Smooth muscle cell (in vitro differentiated cells): ENCODE results near the gene CERK. TPM values are rescaled to one million over a fixed set of nuclear protein-coding genes. Genes with fewer than 3 reads are reported as not detected.

Experiments
- DNase-seq: peaks from one replicate; lab custom pipeline; 2025; ENCODE audit not compliant: unreplicated experiment; lab: John Stamatoyannopoulos, UW
- H2AFZ ChIP-seq: fragments of 200-600 bp; sonication (generic); 2 replicates; pipeline ENCODE4 v1.6.0; 2016; ENCODE audit warnings: antibody characterized with exemption, low read depth, mild to moderate bottlenecking
- H3F3A ChIP-seq: fragments of 200-600 bp; sonication (generic); 2 replicates; pipeline ENCODE4 v1.6.0; 2017; ENCODE audit warnings: antibody characterized with exemption, low read depth
- H3K27ac ChIP-seq: fragments of 200-600 bp; sonication (generic); 2 replicates; pipeline ENCODE4 v1.5.1; 2016; ENCODE audit warnings: low read depth, mild to moderate bottlenecking
- H3K27me3 ChIP-seq: fragments of 200-600 bp; sonication (generic); 2 replicates; pipeline ENCODE4 v1.6.1; 2016; ENCODE audit warnings: low read depth, mild to moderate bottlenecking
- H3K36me3 ChIP-seq: fragments of 200-600 bp; sonication (generic); 2 replicates; pipeline ENCODE4 v1.5.1; 2016; ENCODE audit warnings: low read depth
- H3K4me1 ChIP-seq: fragments of 200-600 bp; sonication (generic); 2 replicates; pipeline ENCODE4 v1.5.1; 2016; ENCODE audit warnings: low read depth
- H3K4me2 ChIP-seq: fragments of 200-600 bp; sonication (generic); 2 replicates; pipeline ENCODE4 v1.6.0; 2016; ENCODE audit warnings: mild to moderate bottlenecking
- H3K4me3 ChIP-seq: fragments of 200-600 bp; sonication (generic); 2 replicates; pipeline ENCODE4 v1.5.1; 2016; ENCODE audit warnings: mild to moderate bottlenecking
- H3K79me2 ChIP-seq: fragments of 200-600 bp; sonication (generic); 2 replicates; pipeline ENCODE4 v1.6.0; 2016; ENCODE audit warnings: low read depth, mild to moderate bottlenecking
- H3K9ac ChIP-seq: fragments of 200-600 bp; sonication (generic); 2 replicates; pipeline ENCODE4 v1.6.0; 2016; ENCODE audit warnings: low read depth
- H3K9me3 ChIP-seq: fragments of 200-600 bp; sonication (generic); replicated peaks from 2 replicates; pipeline ENCODE4 v1.5.1; 2016; ENCODE audit warnings: low read depth
- H4K20me1 ChIP-seq: fragments of 200-600 bp; sonication (generic); 2 replicates; pipeline ENCODE4 v1.6.0; 2016; ENCODE audit warnings: low read depth
- WGBS: methylation state at CpG from one replicate; pipeline ENCODE4 v1.1.7; 2016; ENCODE audit warnings: low lambda C conversion rate; 5-methylcytosine and 5-hydroxymethylcytosine counted together
- polyA plus RNA-seq: library from polyadenylated mRNA; unstranded; fragments of >200 nt; fragmentation: Nextera tagmentation; extraction: Ambion mirVana; gene quantifications from 2 replicates; pipeline ENCODE4 v1.2.1, GENCODE V29; 2016
- total RNA-seq: library from RNA; depleted of rRNA; stranded (reverse); fragments of >200 nt; gene quantifications from 2 replicates; pipeline ENCODE4 v1.2.3, GENCODE V29; 2014
- TF ChIP-seq, protein P1 (sequence below): fragments of 200-600 bp; sonication (generic); IDR thresholded peaks from 2 replicates; pipeline ENCODE4 v1.5.1; 2017; ENCODE audit warnings: borderline replicate concordance, mild to moderate bottlenecking, antibody characterized with exemption; ENCODE audit not compliant: insufficient read depth, poor library complexity, severe bottlenecking

Gene CERK
- total and polyA plus RNA-seq, 2 experiments from 2014 or later: 25.4 to 25.6 TPM

DNA sequence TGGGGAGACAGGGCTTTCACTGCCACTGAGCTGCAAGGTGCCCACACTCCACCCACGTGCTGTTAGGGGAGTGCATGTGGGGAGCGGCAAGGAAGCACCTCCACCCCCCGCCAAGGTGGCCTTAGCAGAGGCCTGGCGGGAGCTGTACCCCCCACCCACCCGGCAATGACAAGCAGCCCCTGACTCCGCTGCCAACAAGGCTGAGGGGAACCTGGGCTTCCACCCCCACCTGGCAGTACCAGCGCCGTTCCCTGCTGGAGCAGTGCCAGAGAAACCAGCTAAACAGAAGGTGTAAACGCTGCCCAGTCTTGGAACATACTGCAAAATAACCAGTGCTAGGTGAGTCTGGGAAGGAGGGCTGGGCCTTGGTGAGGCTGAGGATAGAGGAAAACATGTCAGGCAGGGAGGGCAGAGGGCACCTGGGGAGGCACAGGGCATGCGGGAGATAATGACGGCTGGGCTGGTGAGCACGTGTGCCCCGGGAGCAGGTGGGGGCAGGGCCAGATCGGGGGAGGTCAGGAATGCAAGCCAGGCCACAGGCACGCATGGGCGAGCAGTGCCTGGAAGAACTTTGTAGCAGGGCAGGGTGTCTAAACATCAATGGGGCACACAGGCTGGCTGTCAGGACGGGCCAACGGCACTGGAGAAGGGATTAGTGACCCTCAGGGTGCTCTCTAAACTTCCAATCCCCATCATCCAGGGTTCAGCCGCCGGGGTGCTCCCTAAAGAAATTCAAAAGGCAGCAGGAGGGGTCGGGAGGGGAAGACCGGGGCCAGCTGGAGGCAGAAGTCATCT, 6.6 kb downstream of the CERK start:
- Histone ChIP-seq H3K4me3 (no peak overlapping the region), H3K4me1 (peaks cover 11% of the 10 kb centered on the region), H3K9me3 (no peaks in the 10 kb centered on the region), H3K36me3 (no peaks in the 10 kb centered on the region), H2AFZ (no peak overlapping the region), H3K9ac (no peak overlapping the region), H3K4me2 (no peak overlapping the region), H4K20me1 (peaks cover 98% of the 10 kb centered on the region), H3K79me2 (peaks cover 88% of the 10 kb centered on the region), H3F3A (no peaks in the 10 kb centered on the region), H3K27ac (no peak overlapping the region), H3K27me3 (no peaks in the 10 kb centered on the region)
- TF ChIP-seq, protein P1, sequence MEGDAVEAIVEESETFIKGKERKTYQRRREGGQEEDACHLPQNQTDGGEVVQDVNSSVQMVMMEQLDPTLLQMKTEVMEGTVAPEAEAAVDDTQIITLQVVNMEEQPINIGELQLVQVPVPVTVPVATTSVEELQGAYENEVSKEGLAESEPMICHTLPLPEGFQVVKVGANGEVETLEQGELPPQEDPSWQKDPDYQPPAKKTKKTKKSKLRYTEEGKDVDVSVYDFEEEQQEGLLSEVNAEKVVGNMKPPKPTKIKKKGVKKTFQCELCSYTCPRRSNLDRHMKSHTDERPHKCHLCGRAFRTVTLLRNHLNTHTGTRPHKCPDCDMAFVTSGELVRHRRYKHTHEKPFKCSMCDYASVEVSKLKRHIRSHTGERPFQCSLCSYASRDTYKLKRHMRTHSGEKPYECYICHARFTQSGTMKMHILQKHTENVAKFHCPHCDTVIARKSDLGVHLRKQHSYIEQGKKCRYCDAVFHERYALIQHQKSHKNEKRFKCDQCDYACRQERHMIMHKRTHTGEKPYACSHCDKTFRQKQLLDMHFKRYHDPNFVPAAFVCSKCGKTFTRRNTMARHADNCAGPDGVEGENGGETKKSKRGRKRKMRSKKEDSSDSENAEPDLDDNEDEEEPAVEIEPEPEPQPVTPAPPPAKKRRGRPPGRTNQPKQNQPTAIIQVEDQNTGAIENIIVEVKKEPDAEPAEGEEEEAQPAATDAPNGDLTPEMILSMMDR: no peak
- no peak for DNase-seq
- WGBS: 70% methylated on average over 20 of the region's 22 CpGs

DNA sequence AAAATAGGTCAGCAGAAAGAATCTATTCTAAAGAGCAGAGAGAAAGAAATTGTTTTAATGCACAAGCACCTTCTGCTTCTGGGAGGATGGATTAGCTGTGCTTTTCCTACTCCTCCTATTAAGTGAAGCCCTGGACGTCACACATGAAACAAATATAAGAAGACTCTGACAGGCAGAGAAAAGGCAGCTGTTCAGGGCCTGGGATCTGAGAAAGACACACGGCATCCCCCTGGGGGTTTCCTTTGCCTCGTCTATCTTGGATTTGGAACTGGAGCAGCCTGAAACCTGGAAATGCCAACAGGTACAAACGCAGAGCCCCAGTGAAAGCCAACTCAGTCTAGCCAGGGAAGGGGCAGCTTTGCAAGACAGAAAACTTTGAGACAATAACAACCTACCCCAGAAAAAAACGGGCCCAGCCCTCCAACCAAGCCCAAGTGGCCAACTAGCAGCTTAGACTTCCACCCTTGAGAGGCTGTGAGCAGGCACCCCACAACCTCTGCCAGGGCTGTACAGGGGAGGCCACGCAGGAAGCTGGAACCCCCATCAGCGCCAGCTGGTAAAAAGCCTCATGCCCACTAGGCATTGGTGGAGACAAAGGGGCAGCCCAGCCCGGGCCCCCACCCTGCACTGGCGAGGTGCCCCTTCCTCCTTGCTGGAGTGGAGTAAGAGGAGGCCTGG, 7.3 kb downstream of the CERK start:
- peaks cover 5% of the 10 kb centered on the region for H3K4me1 ChIP-seq
- no peak overlapping the region for H3K27ac ChIP-seq
- H3K4me3 ChIP-seq: no peak overlapping the region
- no peaks in the 10 kb centered on the region for H3K27me3 ChIP-seq
- no peak for DNase-seq
- no peaks in the 10 kb centered on the region for H3F3A ChIP-seq
- H3K36me3 ChIP-seq: no peaks in the 10 kb centered on the region
- no peak overlapping the region for H3K9ac ChIP-seq
- peaks cover 87% of the 10 kb centered on the region for H3K79me2 ChIP-seq
- H3K9me3 ChIP-seq: no peaks in the 10 kb centered on the region
- H3K4me2 ChIP-seq: no peak overlapping the region
- no peak overlapping the region for H2AFZ ChIP-seq
- 83% methylated on average over 9 of the region's 9 CpGs for WGBS
- peaks cover 98% of the 10 kb centered on the region for H4K20me1 ChIP-seq
- TF ChIP-seq, protein P1: no peak

DNA sequence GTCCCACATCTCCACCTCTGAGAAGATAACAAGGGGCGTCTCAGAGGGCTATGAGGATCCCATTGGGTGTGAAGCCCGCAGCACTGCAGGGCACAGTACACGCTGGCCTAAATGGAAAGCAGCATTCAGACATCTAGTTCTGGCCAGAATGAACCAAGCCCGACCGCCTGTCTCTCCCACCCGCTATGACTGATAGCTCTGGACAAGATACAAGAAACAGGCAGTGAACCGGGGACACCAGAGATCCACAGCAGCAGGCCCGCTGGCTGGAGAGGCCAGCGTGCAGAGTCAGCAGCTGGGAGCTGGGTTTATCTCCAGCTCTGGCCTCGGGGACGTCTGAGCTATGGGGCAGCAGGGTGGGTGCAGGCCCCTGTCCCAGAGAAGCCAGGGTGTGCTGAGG, 9.6 kb downstream of the CERK start:
- DNase-seq: no peak

More for the DNA sequence above, 9.6 kb downstream of the CERK start:
- Histone ChIP-seq H3K79me2 (peaks cover 84% of the 10 kb centered on the region), H3K4me2 (no peak overlapping the region), H4K20me1 (peaks cover 98% of the 10 kb centered on the region), H2AFZ (no peak overlapping the region), H3K9me3 (no peaks in the 10 kb centered on the region), H3K27me3 (no peaks in the 10 kb centered on the region), H3K4me3 (no peak overlapping the region), H3K9ac (no peak overlapping the region), H3K27ac (no peak overlapping the region), H3K4me1 (peaks cover 5% of the 10 kb centered on the region), H3F3A (no peaks in the 10 kb centered on the region), H3K36me3 (no peaks in the 10 kb centered on the region)
- 59% methylated on average over 11 of the region's 11 CpGs for WGBS
- TF ChIP-seq, protein P1: no peak
